GM12878 (cell line): ENCODE measurements around the gene CACNA1B. TPM values are rescaled to one million over a fixed set of nuclear protein-coding genes. Genes with fewer than 3 reads are reported as not detected.
"Not testable (repeated sequence)": the region's sequence is repeated elsewhere in the genome, so short reads cannot be mapped to it uniquely, and the experiment has no call there.

Experiments used
- ATAC-seq: fragments of 200-7000 bp; cut with Tn5 transposase; 3 replicates; pipeline ENCODE4 v1.9.1; 2020; ENCODE audit warnings: mild to moderate bottlenecking, moderate library complexity
- BruUV-seq: library from RNA; stranded (reverse); fragments of 400-500 nt; replicated peaks from 2 replicates; lab custom pipeline; 2021; lab: Mats Ljungman, UMichigan
- CTCF ChIA-PET: fragments of 300-600 bp; sonication (Branson Sonifier 250); formaldehyde crosslinking; extraction: SDS; loops from one replicate; lab custom pipeline; 2021; ENCODE audit warnings: inconsistent platforms; lab: Yijun Ruan, JAX
- POLR2A ChIA-PET: fragments of 350-600 bp; formaldehyde crosslinking; extraction: SDS; loops from one replicate; lab custom pipeline; 2021; ENCODE audit warnings: inconsistent platforms; lab: Charles Lee
- RAD21 ChIA-PET: fragments of 300-600 bp; sonication (Branson Sonifier 250); formaldehyde crosslinking; loops from one replicate; lab custom pipeline; 2023; ENCODE audit warnings: antibody characterized with exemption; ENCODE audit not compliant: unreplicated experiment; lab: Charles Lee
- SMC1A ChIA-PET: fragments of 300-600 bp; sonication (Branson Sonifier 250); formaldehyde crosslinking; loops from one replicate; lab custom pipeline; 2023; ENCODE audit not compliant: unreplicated experiment, uncharacterized antibody; lab: Charles Lee
- DNase-seq: peaks from one replicate; pipeline ENCODE4 v3.0.0-alpha.2; 2011; ENCODE audit warnings: low read depth, low spot score
- FAIRE-seq: peaks from 3 replicates; lab custom pipeline; 2011; peaks lifted over from hg19 to GRCh38; lab: Jason Lieb, UNC
- H2AFZ ChIP-seq: 2 replicates; pipeline ENCODE4 v1.6.0; 2011; ENCODE audit warnings: low read depth, low read length, control low read depth; ENCODE audit not compliant: control insufficient read depth
- H3K27ac ChIP-seq: 2 replicates; pipeline ENCODE4 v1.5.1; 2011; ENCODE audit warnings: control low read depth; ENCODE audit not compliant: control insufficient read depth, insufficient read depth
- H3K27me3 ChIP-seq, 2 experiments: replicated peaks in 1 of 2; 2 replicates each; pipeline versions ENCODE4 v1.6.0 to v1.6.1; 2011; ENCODE audit warnings: low read length in 1 of 2; ENCODE audit not compliant: control insufficient read depth in 2 of 2, insufficient read depth in 2 of 2
- H3K36me3 ChIP-seq, 2 experiments: 2 replicates each; pipeline ENCODE4 v1.5.1; 2011; ENCODE audit warnings: low read length in 1 of 2; ENCODE audit not compliant: control insufficient read depth in 2 of 2, insufficient read depth in 2 of 2
- H3K4me1 ChIP-seq: 2 replicates; pipeline ENCODE4 v1.6.1; 2011; ENCODE audit warnings: mild to moderate bottlenecking, low read length, moderate library complexity, mixed read lengths; ENCODE audit not compliant: control insufficient read depth, insufficient read depth
- H3K4me2 ChIP-seq: 2 replicates; pipeline ENCODE4 v1.6.0; 2011; ENCODE audit warnings: control low read depth; ENCODE audit not compliant: control insufficient read depth, insufficient read depth
- H3K4me3 ChIP-seq: fragments of 200-600 bp; sonication (generic); 2 replicates; pipeline ENCODE4 v1.5.1; 2016
- H3K79me2 ChIP-seq: 2 replicates; pipeline ENCODE4 v1.6.0; 2011; ENCODE audit warnings: low read length; ENCODE audit not compliant: control insufficient read depth, insufficient read depth
- H3K9ac ChIP-seq: 2 replicates; pipeline ENCODE4 v1.8.0; 2011; ENCODE audit warnings: low read length, control low read depth, mixed read lengths; ENCODE audit not compliant: control insufficient read depth, insufficient read depth
- H3K9me3 ChIP-seq: replicated peaks from 3 replicates; pipeline ENCODE4 v1.5.1; 2011; ENCODE audit warnings: mild to moderate bottlenecking, low read length; ENCODE audit not compliant: control insufficient read depth, insufficient read depth
- H4K20me1 ChIP-seq: 2 replicates; pipeline ENCODE4 v1.6.0; 2011; ENCODE audit not compliant: control insufficient read depth, insufficient read depth
- CTCF ChIP-seq, 3 experiments: IDR thresholded peaks in 2 of 3; conservative IDR thresholded peaks in 1 of 3; 2 replicates each; pipeline ENCODE4 v1.5.1; 2011; ENCODE audit warnings: low read depth in 3 of 3, low read length in 3 of 3, mild to moderate bottlenecking in 3 of 3, control low read depth in 2 of 3, moderate library complexity in 2 of 3, inconsistent platforms in 1 of 3, mixed read lengths in 1 of 3; ENCODE audit not compliant: control insufficient read depth in 2 of 3, insufficient read depth in 1 of 3; ENCODE audit errors: extremely low read depth in 1 of 3
- WGBS: methylation state at CpG from one replicate; pipeline ENCODE4 v1.1.6; 2016; ENCODE audit warnings: low lambda C conversion rate; ENCODE audit not compliant: insufficient replicate concordance, insufficient coverage; ENCODE audit errors: missing lambda C conversion rate; 5-methylcytosine and 5-hydroxymethylcytosine counted together
- in situ Hi-C: fragments of 300-500 bp; cut with MboI; formaldehyde crosslinking; loops from 9 replicates; pipeline ENCODE4 v1.14.3; 2018; ENCODE audit warnings: mixed read lengths
- intact Hi-C: fragments of 100-400 bp; cut with micrococcal nuclease; formaldehyde crosslinking; loops from one replicate; pipeline ENCODE4 v1.14.2; 2022; ENCODE audit not compliant: unreplicated experiment
- polyA plus RNA-seq, 11 experiments: library from polyadenylated mRNA; depleted of rRNA in 4 of 11; unstranded in 6 of 11; stranded (reverse) in 5 of 11; fragments of >200 nt; fragmentation: Nextera tagmentation in 4 of 11; fragmentation: Illumina TruSeq in 1 of 11; extraction: Ambion mirVana in 4 of 11; extraction: Trizol in 1 of 11; gene quantifications; 1 replicate in 1 of 11; 2 replicates in 10 of 11; pipeline versions ENCODE4 v1.2.1 to v1.2.3, GENCODE V29; 2011 to 2016; ENCODE audit warnings: inconsistent platforms in 2 of 11, missing spikeins in 2 of 11, low read depth in 1 of 11
- total RNA-seq, 4 experiments: library from RNA; depleted of rRNA in 3 of 4; stranded (reverse); fragments of >200 nt in 3 of 4; fragmentation: Illumina TruSeq in 1 of 4; extraction: Trizol in 1 of 4; gene quantifications; 2 replicates each; pipeline versions ENCODE4 v1.2.1 to v1.2.3, GENCODE V29; 2013 to 2021
- TF ChIP-seq, protein P1 (sequence below): IDR thresholded peaks from 2 replicates; pipeline ENCODE4 v1.6.1; 2011; ENCODE audit warnings: low read depth, mild to moderate bottlenecking, low read length, moderate library complexity, borderline replicate concordance; ENCODE audit errors: extremely low read depth

Gene CACNA1B
- total and polyA plus RNA-seq, 10 of the 15 experiments (the other 5 are each of a cell fraction or from before 2014, with no cell fraction given), result 0.01 to 0.03 (median 0.01) TPM; not detected in 7

GRCh38 chr9:138126090-138126857, 248.7 kb downstream of the CACNA1B start:
- in situ Hi-C loops, H3K27ac ChIP-seq, intact Hi-C loops, H2AFZ ChIP-seq, H3K9me3 ChIP-seq, RAD21 ChIA-PET, H3K9ac ChIP-seq, H3K4me1 ChIP-seq, SMC1A ChIA-PET, CTCF ChIA-PET, POLR2A ChIA-PET, FAIRE-seq, H3K27me3 ChIP-seq, H3K36me3 ChIP-seq, H4K20me1 ChIP-seq, H3K4me3 ChIP-seq, BruUV-seq, H3K4me2 ChIP-seq, H3K79me2 ChIP-seq: not testable (repeated sequence)
- peak; percentile 38 to 50 (median 47) for TF ChIP-seq CTCF (IDR thresholded peaks at IDR 0.05 in 2 of 3, conservative IDR thresholded peaks at IDR 0.05 in 1 of 3; ENCODE audit: control insufficient read depth in 2 of 3, extremely low read depth in 1 of 3, insufficient read depth in 1 of 3, low read depth in 3 of 3, low read length in 3 of 3)
- TF ChIP-seq, protein P1, sequence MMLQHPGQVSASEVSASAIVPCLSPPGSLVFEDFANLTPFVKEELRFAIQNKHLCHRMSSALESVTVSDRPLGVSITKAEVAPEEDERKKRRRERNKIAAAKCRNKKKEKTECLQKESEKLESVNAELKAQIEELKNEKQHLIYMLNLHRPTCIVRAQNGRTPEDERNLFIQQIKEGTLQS, result 0 out of 2 replicates have a peak, but pooled peaks have one; percentile 12
- WGBS, result 0% methylated on average over 9 of the region's 42 CpGs
- DNase-seq, result peak; percentile 15
- ATAC-seq, result peak; percentile 99
